GM12874 (cell line): ENCODE results near the gene LNP1.

Experiments
- CTCF ChIP-seq: IDR thresholded peaks from 2 replicates; pipeline ENCODE4 v1.5.1; 2011; ENCODE audit warnings: low read depth, mild to moderate bottlenecking, control low read depth, low read length, moderate library complexity; ENCODE audit not compliant: insufficient read depth

LNP1 gene

DNA sequence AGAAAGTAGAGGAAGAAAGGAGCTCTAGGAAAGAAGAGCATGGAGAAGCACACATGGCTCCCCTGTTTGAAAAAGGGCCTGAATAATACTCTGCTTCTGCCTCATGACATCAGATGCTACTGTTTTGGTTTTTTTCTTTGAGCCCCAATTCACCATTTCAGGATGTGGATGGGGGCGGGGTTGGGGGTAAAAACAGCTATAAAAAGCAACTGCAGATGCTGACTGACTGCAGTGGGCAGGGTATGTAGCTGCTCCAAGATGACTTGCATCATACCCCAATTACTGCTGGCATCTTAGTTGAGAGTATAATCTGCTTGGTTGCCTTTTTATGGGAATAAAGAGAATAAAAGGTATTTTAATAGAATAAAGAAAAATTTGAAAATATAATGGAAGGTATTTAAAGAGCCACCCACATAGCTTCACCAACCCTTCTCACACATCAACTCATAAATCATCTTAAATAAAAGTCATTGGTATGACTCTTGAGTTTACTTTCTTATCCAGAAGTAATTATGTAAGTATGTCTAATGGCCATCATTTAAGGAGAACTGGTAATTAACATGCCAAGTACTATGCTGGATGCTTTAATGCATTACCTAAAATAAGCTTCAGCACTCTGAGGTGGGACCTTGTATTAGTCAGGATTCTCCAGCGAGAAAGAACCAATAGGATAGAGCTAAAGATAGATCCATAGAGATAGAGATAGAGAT, 54.7 kb downstream of the LNP1 start:
- no peak for TF ChIP-seq CTCF

DNA sequence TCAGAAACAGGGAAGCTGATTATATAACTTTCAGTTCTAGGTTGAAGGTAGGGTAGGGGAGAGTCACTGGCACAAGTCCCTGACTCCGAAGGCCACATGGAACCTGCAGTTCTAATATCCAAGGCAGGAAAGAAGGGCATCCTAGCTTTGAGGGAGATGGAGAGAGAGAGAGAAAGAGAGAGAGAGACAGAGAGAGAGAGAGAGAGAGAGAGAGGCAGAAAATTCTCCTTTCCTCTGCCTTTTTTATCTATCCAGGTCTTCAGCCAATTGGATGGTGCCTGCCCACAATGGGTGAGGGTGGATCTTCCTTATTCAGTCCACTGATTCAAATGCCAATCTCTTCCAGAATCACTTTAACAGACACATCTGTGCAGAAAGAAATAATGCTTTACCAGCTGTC, 55.4 kb downstream of the LNP1 start:
- no peak for TF ChIP-seq CTCF

DNA sequence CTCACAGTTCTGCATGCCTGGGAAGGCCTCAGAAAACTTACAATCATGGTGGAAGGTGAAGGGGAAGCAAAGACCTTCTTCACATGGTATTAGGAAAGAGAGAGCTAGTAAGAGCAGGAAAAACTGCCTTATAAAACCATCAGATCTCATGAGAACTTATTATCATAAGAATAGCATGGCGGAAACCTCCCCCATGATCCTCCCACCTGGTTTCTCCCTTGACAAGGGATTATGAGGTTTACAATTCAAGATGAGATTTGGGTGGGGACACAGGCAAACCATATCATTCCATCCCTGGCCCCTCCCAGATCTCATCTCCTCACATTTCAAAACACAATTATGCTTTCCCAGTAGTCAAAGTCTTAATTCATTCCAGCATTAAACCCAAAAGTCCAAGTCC, 56.5 kb downstream of the LNP1 start:
- no peak for TF ChIP-seq CTCF

DNA sequence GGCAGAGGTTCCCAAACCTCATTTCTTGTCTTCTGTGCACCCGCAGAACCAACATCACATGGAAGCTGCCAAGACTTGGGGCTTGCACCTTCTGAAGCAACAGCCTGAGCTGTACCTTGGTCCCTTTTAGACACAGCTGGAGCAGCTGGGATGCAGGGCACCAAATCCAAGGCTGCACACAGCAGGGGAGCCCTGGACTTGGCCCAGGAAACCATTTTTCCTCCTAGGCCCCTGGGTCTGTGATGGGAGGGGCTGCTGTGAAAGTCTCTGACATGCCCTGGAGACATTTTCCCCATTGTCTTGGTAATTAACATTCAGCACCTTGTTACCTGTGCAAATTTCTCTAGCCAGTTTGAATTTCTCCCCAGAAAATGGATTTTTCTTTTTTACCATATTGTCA, 57.5 kb downstream of the LNP1 start:
- TF ChIP-seq CTCF: no peak

GRCh38 chr3:100463002-100463401, 61.7 kb downstream of the LNP1 start:
- peak; percentile 67 for TF ChIP-seq CTCF

DNA sequence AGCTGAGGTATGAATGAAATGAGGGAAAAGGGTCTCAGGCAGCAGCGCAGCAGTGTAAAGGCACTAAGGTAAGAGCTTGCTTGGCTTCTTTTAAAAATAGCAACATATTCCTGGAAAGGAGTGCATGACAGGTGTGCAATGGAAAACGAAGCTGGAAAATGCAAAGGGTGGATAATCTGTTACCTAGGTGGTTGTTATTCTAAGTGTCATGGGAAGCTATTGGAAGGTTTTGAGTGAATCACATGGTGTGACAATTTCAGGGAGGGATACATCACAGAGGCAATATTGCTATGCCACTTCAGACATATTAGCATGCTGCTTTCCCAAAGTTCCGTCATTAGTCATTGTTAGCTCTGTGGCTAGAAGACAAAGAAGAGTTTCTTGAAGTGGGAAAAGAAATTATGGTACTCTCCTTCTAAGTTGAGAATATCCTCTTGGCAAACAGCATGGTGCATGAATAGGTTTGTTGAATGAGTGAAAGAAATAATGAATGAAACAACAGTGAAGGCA, 62.4 kb downstream of the LNP1 start:
- no peak for TF ChIP-seq CTCF

DNA sequence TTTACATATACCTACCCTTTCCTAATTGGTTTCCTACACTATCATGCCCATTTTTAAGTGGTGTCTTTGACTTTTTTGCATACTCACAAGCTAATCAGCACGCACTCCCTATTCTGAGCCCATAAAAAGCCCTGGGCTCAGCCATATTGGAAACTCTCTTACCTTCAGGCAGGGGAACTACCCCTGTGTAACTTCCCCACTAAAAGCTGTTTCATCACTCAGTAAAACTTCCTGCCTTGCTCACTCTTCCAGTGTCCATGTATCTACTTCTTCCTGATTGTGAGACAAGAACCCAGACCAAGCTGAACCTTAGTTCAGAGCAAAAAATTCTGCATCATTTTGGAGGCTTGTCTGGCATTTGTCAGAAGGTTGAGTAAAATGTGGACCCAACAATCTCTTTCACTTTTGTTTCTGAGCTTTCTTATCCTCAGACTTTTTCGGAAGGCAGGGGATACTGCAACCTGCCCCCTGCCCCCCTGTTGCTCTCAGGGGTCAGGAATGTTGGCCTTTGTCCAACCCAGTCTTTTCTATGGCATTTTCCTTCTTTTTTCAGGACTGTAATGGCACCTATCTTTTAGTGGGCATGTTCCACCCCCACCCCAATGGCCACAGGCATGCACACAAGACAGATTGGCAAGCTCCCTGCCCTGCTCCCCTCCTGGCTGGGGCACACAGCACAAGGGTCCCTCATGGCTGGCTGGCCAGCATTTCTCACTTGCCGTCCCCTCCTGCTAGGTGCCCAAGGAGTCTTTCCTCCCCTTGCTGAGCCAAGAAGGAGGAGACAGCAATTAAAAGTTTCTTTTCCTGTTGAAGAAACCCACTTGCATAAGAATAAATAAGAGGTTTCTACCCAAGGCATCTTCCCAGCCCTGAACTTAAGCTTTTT, 64.8 kb downstream of the LNP1 start:
- no peak for TF ChIP-seq CTCF
